ENCODE results near the gene BSG. TPM values are rescaled to one million over a fixed set of nuclear protein-coding genes. Genes with fewer than 3 reads are reported as not detected.
"Not testable (repeated sequence)": the region's sequence is repeated elsewhere in the genome, so short reads cannot be mapped to it uniquely, and the experiment has no call there.

BSG gene
- total RNA-seq, 1 experiment from 2014 or later, result 354 TPM

DNA sequence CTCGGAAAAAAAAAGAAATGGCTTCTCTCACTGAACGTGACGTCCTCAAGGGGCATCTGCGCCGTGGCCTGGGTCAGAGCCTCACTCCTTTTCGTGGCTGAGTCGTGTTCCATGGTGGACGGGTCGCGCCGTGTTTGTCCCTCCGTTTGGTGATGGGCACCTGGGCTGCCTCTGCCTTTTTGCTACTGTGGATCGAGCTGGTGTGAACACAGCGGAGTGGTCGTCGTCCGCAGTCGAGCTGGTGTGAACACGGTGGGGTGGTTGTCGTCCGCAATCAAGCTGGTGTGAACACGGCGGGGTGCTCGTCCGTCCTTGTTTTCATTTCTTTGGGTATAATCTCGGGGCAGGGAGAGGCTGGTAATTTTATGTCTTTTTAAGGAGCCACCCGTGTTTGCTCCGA, 28.9 kb downstream of the BSG start:
- TF ChIP-seq, protein P1, sequence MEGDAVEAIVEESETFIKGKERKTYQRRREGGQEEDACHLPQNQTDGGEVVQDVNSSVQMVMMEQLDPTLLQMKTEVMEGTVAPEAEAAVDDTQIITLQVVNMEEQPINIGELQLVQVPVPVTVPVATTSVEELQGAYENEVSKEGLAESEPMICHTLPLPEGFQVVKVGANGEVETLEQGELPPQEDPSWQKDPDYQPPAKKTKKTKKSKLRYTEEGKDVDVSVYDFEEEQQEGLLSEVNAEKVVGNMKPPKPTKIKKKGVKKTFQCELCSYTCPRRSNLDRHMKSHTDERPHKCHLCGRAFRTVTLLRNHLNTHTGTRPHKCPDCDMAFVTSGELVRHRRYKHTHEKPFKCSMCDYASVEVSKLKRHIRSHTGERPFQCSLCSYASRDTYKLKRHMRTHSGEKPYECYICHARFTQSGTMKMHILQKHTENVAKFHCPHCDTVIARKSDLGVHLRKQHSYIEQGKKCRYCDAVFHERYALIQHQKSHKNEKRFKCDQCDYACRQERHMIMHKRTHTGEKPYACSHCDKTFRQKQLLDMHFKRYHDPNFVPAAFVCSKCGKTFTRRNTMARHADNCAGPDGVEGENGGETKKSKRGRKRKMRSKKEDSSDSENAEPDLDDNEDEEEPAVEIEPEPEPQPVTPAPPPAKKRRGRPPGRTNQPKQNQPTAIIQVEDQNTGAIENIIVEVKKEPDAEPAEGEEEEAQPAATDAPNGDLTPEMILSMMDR (IDR thresholded peaks at IDR 0.05; ENCODE audit: unreplicated experiment), result no peak

DNA sequence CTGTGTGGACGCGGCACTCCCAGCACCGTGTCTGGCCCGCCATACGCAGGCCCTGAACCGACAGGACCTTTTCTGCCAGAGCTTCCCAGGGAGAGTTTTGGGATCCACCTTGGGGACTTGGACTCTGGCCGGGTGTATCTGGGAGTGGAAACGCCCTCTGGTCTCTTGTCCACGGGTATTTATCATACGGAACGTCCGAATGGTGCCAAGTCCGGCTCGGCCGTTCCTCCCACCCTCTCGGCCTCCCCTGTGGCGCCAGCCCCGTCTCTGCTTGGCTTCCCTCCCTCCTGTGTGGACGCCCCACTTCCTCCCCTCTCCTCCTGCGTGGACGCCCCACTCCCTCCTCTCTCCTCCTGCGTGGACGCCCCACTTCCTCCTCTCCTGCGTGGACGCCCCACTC, 29.4 kb downstream of the BSG start:
- TF ChIP-seq, protein P1 (IDR thresholded peaks at IDR 0.05; ENCODE audit: unreplicated experiment), result no peak
- Mint-ChIP-seq H3K9me3 (ENCODE audit: low read depth, unreplicated experiment) (no peaks in the 10 kb centered on the region), H3K4me1 (ENCODE audit: low read depth, unreplicated experiment) (no peaks in the 10 kb centered on the region), H3K27me3 (ENCODE audit: unreplicated experiment) (peaks cover 15% of the 10 kb centered on the region), H3K4me3 (ENCODE audit: low read depth, unreplicated experiment) (no peak overlapping the region), H3K27ac (ENCODE audit: unreplicated experiment) (no peak overlapping the region), H3K36me3 (ENCODE audit: insufficient read depth, unreplicated experiment) (no peaks in the 10 kb centered on the region)
- no TSS peak for BruUV-seq (replicated peaks)
- CTCF ChIA-PET, result no interaction called here
- intact Hi-C loops (cut with micrococcal nuclease; ENCODE audit: unreplicated experiment), result no loop called here
- DNase-seq, result no peak

More for the DNA sequence above, 28.9 kb downstream of the BSG start:
- BruUV-seq (replicated peaks), result no TSS peak
- Mint-ChIP-seq H3K27ac (ENCODE audit: unreplicated experiment) (no peak overlapping the region), H3K36me3 (ENCODE audit: insufficient read depth, unreplicated experiment) (no peaks in the 10 kb centered on the region), H3K9me3 (ENCODE audit: low read depth, unreplicated experiment) (no peaks in the 10 kb centered on the region), H3K27me3 (ENCODE audit: unreplicated experiment) (peaks cover 19% of the 10 kb centered on the region), H3K4me1 (ENCODE audit: low read depth, unreplicated experiment) (no peaks in the 10 kb centered on the region), H3K4me3 (ENCODE audit: low read depth, unreplicated experiment) (no peak overlapping the region)
- no peak for DNase-seq
- CTCF ChIA-PET, result no interaction called here
- intact Hi-C loops (cut with micrococcal nuclease; ENCODE audit: unreplicated experiment), result no loop called here

DNA sequence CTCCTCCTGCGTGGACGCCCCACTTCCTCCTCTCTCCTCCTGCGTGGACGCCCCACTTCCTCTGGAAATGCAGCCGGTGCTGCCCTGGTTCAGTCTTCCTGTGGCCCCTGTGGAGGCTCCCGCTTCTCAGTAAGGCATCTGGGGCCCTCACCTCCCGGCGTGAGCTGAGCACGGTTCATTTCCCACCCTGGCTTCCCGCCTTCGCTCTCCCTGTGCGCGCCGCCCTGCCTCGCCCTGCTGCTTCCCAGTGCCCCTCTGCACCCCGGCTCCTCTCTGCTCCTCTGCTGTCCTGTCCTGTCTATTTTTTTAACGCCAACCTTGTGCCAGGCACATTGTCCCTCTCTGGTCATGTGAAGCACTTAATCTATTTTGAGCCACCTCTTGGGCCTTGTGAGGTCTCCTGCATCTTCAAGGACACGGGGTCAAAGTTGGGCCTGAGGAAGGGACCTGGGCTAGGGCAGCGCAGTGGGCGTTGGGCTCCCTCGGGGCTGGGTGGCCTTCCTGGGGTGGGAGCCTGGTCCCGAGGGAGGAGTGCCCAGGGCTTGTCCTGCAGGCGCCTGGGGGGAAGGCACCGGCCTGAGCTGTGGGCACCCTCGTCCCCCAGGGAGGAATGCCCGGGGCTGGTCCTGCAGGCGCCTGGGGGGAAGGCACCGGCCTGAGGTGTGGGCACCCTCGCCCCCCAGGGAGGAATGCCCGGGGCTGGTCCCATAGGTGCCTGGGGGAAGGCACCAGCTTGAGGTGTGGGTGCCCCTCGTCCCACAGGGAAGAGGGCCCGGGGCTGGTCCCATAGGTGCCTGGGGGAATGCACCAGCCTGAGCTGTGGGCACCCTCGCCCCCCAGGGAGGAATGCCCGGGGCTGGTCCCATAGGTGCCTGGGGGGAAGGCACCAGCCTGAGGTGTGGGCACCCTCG, 30.2 kb downstream of the BSG start:
- Mint-ChIP-seq H3K36me3 (ENCODE audit: insufficient read depth, unreplicated experiment) (no peaks in the 10 kb centered on the region), H3K27ac (ENCODE audit: unreplicated experiment) (peak overlapping the region; percentile 24), H3K27me3 (ENCODE audit: unreplicated experiment) (peaks cover 15% of the 10 kb centered on the region), H3K4me3 (ENCODE audit: low read depth, unreplicated experiment) (no peak overlapping the region), H3K4me1 (ENCODE audit: low read depth, unreplicated experiment) (no peaks in the 10 kb centered on the region), H3K9me3 (ENCODE audit: low read depth, unreplicated experiment) (no peaks in the 10 kb centered on the region)
- CTCF ChIA-PET, result no interaction called here
- intact Hi-C loops (cut with micrococcal nuclease; ENCODE audit: unreplicated experiment), result no loop called here
- BruUV-seq (replicated peaks), result no TSS peak
- TF ChIP-seq, protein P1 (IDR thresholded peaks at IDR 0.05; ENCODE audit: unreplicated experiment), result no peak
- DNase-seq, result no peak

DNA sequence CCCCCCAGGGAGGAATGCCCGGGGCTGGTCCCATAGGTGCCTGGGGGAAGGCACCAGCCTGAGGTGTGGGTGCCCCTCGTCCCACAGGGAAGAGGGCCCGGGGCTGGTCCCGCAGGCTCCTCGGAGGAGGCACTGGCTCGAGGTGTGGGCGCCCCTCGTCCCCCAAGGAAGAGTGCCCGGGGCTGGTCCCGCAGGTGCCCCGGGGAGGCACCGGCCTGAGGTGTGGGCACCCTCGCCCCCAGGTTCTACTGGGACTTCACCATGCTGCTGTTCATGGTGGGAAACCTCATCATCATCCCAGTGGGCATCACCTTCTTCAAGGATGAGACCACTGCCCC, 30.9 kb downstream of the BSG start:
- CTCF ChIA-PET; DNase-seq; H3K4me3 Mint-ChIP-seq (ENCODE audit: low read depth, unreplicated experiment); H3K36me3 Mint-ChIP-seq (ENCODE audit: insufficient read depth, unreplicated experiment); H3K9me3 Mint-ChIP-seq (ENCODE audit: low read depth, unreplicated experiment); H3K4me1 Mint-ChIP-seq (ENCODE audit: low read depth, unreplicated experiment); H3K27ac Mint-ChIP-seq (ENCODE audit: unreplicated experiment); intact Hi-C loops (cut with micrococcal nuclease; ENCODE audit: unreplicated experiment); BruUV-seq (replicated peaks): not testable (repeated sequence)
- peaks cover 15% of the 10 kb centered on the region for H3K27me3 Mint-ChIP-seq (ENCODE audit: unreplicated experiment)

DNA sequence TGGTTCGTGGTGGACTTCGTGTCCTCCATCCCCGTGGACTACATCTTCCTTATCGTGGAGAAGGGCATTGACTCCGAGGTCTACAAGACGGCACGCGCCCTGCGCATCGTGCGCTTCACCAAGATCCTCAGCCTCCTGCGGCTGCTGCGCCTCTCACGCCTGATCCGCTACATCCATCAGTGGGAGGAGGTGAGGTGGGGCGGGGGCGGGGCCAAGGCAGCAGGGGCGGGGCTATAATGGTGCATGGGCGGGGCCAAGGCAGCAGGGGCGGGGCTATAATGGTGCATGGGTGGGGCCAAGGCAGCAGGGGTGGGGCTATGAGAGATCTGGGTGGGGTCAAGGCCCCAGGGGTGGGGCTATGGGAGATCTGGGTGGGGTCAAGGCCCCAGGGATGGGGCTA, 31.4 kb downstream of the BSG start:
- DNase-seq; CTCF ChIA-PET; BruUV-seq (replicated peaks); H3K27ac Mint-ChIP-seq (ENCODE audit: unreplicated experiment); intact Hi-C loops (cut with micrococcal nuclease; ENCODE audit: unreplicated experiment); H3K36me3 Mint-ChIP-seq (ENCODE audit: insufficient read depth, unreplicated experiment); H3K4me1 Mint-ChIP-seq (ENCODE audit: low read depth, unreplicated experiment); H3K4me3 Mint-ChIP-seq (ENCODE audit: low read depth, unreplicated experiment); H3K9me3 Mint-ChIP-seq (ENCODE audit: low read depth, unreplicated experiment): not testable (repeated sequence)
- peaks cover 15% of the 10 kb centered on the region for H3K27me3 Mint-ChIP-seq (ENCODE audit: unreplicated experiment)

Data from Calu3 (cell line).